ENCODE measurements around the gene MAD2L2.

MAD2L2 gene

DNA sequence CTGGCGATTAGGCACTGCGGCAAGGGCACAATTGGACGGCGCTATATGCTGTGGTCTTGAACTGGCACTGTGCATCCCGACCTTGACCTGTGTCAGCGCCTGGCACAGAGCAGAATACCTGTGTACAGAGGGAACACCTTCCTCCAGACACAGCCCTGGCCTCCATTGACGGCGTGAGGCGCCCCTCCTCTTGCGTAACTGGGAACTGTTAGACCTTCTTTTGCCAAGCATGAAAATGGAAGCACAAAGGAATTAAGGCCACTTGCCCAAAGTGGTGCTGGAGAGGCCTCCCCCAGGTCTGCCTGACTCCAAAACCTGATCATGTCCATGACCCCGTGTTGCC is 48.2 kb upstream of the MAD2L2 start:
- Histone ChIP-seq H3K4me1 (ENCODE audit: low read length) (peaks cover 14% of the 10 kb centered on the region), H3K27me3 (replicated peaks; ENCODE audit: insufficient read depth, low read length) (no peaks in the 10 kb centered on the region), H3F3A (ENCODE audit: insufficient read depth, low read length) (no peaks in the 10 kb centered on the region), H2AFZ (ENCODE audit: low read length) (no peak overlapping the region), H3K9me2 (replicated peaks; ENCODE audit: insufficient read depth, low read length) (no peaks in the 10 kb centered on the region), H3K4me2 (ENCODE audit: low read depth, low read length) (no peak overlapping the region), H3K9ac (ENCODE audit: low read length) (no peak overlapping the region), H3K36me3 (replicated peaks; ENCODE audit: insufficient read depth, low read length) (no peaks in the 10 kb centered on the region), H3K27ac (ENCODE audit: low read length) (no peak overlapping the region), H3K4me3 (ENCODE audit: low read length) (no peak overlapping the region), H3K79me2 (ENCODE audit: low read length) (no peaks in the 10 kb centered on the region), H4K20me1 (ENCODE audit: insufficient read depth, low read length) (no peaks in the 10 kb centered on the region), H3K9me3 (replicated peaks; ENCODE audit: insufficient read depth, low read length) (no peaks in the 10 kb centered on the region)
- no peak for TF ChIP-seq EZH2 (optimal IDR thresholded peaks at IDR 0.05; ENCODE audit: low read depth, low read length)
- TF ChIP-seq EZH2phosphoT487 (IDR thresholded peaks at IDR 0.05; ENCODE audit: low read length), result no peak
- TF ChIP-seq, protein P1, sequence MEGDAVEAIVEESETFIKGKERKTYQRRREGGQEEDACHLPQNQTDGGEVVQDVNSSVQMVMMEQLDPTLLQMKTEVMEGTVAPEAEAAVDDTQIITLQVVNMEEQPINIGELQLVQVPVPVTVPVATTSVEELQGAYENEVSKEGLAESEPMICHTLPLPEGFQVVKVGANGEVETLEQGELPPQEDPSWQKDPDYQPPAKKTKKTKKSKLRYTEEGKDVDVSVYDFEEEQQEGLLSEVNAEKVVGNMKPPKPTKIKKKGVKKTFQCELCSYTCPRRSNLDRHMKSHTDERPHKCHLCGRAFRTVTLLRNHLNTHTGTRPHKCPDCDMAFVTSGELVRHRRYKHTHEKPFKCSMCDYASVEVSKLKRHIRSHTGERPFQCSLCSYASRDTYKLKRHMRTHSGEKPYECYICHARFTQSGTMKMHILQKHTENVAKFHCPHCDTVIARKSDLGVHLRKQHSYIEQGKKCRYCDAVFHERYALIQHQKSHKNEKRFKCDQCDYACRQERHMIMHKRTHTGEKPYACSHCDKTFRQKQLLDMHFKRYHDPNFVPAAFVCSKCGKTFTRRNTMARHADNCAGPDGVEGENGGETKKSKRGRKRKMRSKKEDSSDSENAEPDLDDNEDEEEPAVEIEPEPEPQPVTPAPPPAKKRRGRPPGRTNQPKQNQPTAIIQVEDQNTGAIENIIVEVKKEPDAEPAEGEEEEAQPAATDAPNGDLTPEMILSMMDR (IDR thresholded peaks at IDR 0.05; ENCODE audit: low read length), result no peak
- no peak for DNase-seq

DNA sequence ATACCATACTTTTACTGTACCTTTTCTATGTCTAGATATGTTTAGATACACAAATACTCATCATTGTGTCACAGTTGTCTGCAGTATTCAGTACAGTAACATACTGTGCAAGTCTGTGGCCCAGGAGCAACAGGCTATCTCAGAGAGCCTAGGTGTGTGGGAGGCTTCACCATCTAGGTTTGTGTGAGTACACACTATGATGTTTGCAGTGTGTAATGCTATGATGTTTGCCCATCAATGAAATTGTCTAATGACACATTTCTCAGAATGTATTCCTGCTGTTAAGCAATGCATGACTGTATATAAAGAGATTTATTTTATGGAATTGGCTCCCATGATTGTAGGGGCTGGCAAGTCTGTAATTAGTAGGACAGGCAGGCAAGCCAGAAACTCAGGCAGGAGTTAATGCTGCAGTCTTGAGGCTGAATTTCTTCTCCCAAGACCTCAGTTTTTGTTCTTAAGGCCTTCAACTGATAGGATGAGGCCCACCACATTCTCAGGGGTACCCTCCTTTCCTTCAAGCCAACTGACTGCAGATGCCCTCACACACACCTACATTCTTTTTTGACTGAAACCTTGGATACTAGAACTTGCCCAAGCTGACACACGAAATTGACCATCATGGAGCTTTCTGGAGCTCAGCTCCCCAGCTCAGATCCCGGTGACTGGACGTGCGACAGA is 47.3 kb upstream of the MAD2L2 start:
- H3K36me3 ChIP-seq (replicated peaks; ENCODE audit: insufficient read depth, low read length), result no peaks in the 10 kb centered on the region
- H3K27me3 ChIP-seq (replicated peaks; ENCODE audit: insufficient read depth, low read length), result 0 out of 2 replicates have a peak, but pooled peaks cover under 1% of the 10 kb centered on the region
- DNase-seq, result no peak
- peaks cover 14% of the 10 kb centered on the region for H3K4me1 ChIP-seq (ENCODE audit: low read length)
- no peak overlapping the region for H3K4me2 ChIP-seq (ENCODE audit: low read depth, low read length)
- no peak overlapping the region for H3K27ac ChIP-seq (ENCODE audit: low read length)
- no peaks in the 10 kb centered on the region for H3K9me2 ChIP-seq (replicated peaks; ENCODE audit: insufficient read depth, low read length)
- no peaks in the 10 kb centered on the region for H3F3A ChIP-seq (ENCODE audit: insufficient read depth, low read length)
- H3K9me3 ChIP-seq (replicated peaks; ENCODE audit: insufficient read depth, low read length), result no peaks in the 10 kb centered on the region
- H3K9ac ChIP-seq (ENCODE audit: low read length), result no peak overlapping the region
- H3K79me2 ChIP-seq (ENCODE audit: low read length), result no peaks in the 10 kb centered on the region
- TF ChIP-seq EZH2 (optimal IDR thresholded peaks at IDR 0.05; ENCODE audit: low read depth, low read length) (no peak), EZH2phosphoT487 (IDR thresholded peaks at IDR 0.05; ENCODE audit: low read length) (no peak)
- TF ChIP-seq, protein P1 (IDR thresholded peaks at IDR 0.05; ENCODE audit: low read length), result no peak
- no peak overlapping the region for H2AFZ ChIP-seq (ENCODE audit: low read length)
- H3K4me3 ChIP-seq (ENCODE audit: low read length), result no peak overlapping the region
- no peaks in the 10 kb centered on the region for H4K20me1 ChIP-seq (ENCODE audit: insufficient read depth, low read length)

DNA sequence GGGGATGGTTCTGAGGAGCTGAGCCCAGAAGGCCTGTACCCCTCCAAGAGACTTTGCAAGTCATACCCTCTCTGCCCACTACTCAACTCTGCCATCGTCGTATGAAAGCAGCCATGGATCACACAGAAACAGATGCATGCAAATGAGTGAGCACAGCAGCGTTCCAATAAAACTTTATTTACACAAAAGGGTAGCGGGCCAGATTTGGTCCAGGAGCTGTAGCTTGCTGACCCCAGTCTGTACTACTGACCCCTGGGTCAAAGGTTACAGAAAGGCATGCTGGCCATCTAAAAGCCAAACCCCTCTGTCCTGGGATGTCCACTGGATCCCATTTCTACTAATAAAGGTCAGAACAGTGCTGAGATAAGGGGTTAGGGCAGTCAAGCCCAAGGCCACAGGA is 46.2 kb upstream of the MAD2L2 start:
- no peak for DNase-seq
- no peak overlapping the region for H2AFZ ChIP-seq (ENCODE audit: low read length)
- H3K36me3 ChIP-seq (replicated peaks; ENCODE audit: insufficient read depth, low read length), result no peaks in the 10 kb centered on the region
- H3K9me2 ChIP-seq (replicated peaks; ENCODE audit: insufficient read depth, low read length), result no peaks in the 10 kb centered on the region
- H3K27ac ChIP-seq (ENCODE audit: low read length), result no peak overlapping the region
- H3K27me3 ChIP-seq (replicated peaks; ENCODE audit: insufficient read depth, low read length), result peaks cover 12% of the 10 kb centered on the region; the same call in 1 of the 2 replicates
- no peaks in the 10 kb centered on the region for H4K20me1 ChIP-seq (ENCODE audit: insufficient read depth, low read length)
- H3K79me2 ChIP-seq (ENCODE audit: low read length), result no peaks in the 10 kb centered on the region
- peaks cover 14% of the 10 kb centered on the region for H3K4me1 ChIP-seq (ENCODE audit: low read length)
- H3K4me2 ChIP-seq (ENCODE audit: low read depth, low read length), result no peak overlapping the region
- H3K4me3 ChIP-seq (ENCODE audit: low read length), result no peak overlapping the region
- no peaks in the 10 kb centered on the region for H3K9me3 ChIP-seq (replicated peaks; ENCODE audit: insufficient read depth, low read length)
- TF ChIP-seq, protein P1 (IDR thresholded peaks at IDR 0.05; ENCODE audit: low read length), result no peak
- H3K9ac ChIP-seq (ENCODE audit: low read length), result no peak overlapping the region
- no peaks in the 10 kb centered on the region for H3F3A ChIP-seq (ENCODE audit: insufficient read depth, low read length)

All from MM.1S (cell line).